GM23338 (cell line): ENCODE data around the gene LANCL3. TPM values are rescaled to one million over a fixed set of nuclear protein-coding genes. Genes with fewer than 3 reads are reported as not detected.

ENCODE experiments used
- ATAC-seq: fragments of 200-7000 bp; cut with Tn5 transposase; 3 replicates; pipeline ENCODE4 v1.9.1; 2020
- DNase-seq: peaks from one replicate; pipeline ENCODE4 v3.0.0-alpha.2; 2015; ENCODE audit warnings: low spot score
- H2AFZ ChIP-seq: fragments of 200-600 bp; sonication (generic); 2 replicates; pipeline ENCODE4 v1.8.0; 2016; ENCODE audit warnings: antibody characterized with exemption, mild to moderate bottlenecking, moderate library complexity
- H3F3A ChIP-seq: fragments of 200-600 bp; sonication (generic); replicated peaks from 2 replicates; pipeline ENCODE4 v1.8.0; 2017; ENCODE audit warnings: antibody characterized with exemption, mixed run types, low read depth
- H3K27ac ChIP-seq: fragments of 200-600 bp; sonication (generic); 2 replicates; pipeline ENCODE4 v1.6.1; 2016; ENCODE audit warnings: low read depth
- H3K27me3 ChIP-seq: fragments of 200-600 bp; sonication (generic); 2 replicates; pipeline ENCODE4 v1.8.0; 2016; ENCODE audit warnings: mild to moderate bottlenecking, mixed run types, moderate library complexity; ENCODE audit not compliant: insufficient read depth
- H3K36me3 ChIP-seq: fragments of 200-600 bp; sonication (generic); 2 replicates; pipeline ENCODE4 v1.8.0; 2016; ENCODE audit warnings: mild to moderate bottlenecking; ENCODE audit not compliant: insufficient read depth
- H3K4me1 ChIP-seq: fragments of 200-600 bp; sonication (generic); 2 replicates; pipeline ENCODE4 v1.8.0; 2016; ENCODE audit warnings: mild to moderate bottlenecking, moderate library complexity; ENCODE audit not compliant: insufficient read depth
- H3K4me2 ChIP-seq: fragments of 200-600 bp; sonication (generic); 2 replicates; pipeline ENCODE4 v1.7.1; 2017; ENCODE audit warnings: mixed run types
- H3K4me3 ChIP-seq: fragments of 200-600 bp; sonication (generic); 2 replicates; pipeline ENCODE4 v1.6.1; 2016; ENCODE audit warnings: mixed run types
- H3K79me2 ChIP-seq: fragments of 200-600 bp; sonication (generic); replicated peaks from 2 replicates; pipeline ENCODE4 v1.8.0; 2017; ENCODE audit warnings: mild to moderate bottlenecking; ENCODE audit not compliant: insufficient read depth
- H3K9me2 ChIP-seq: fragments of 200-600 bp; sonication (generic); 2 replicates; pipeline ENCODE4 v1.8.0; 2017; ENCODE audit not compliant: insufficient read depth
- H4K20me1 ChIP-seq: fragments of 200-600 bp; sonication (generic); replicated peaks from 2 replicates; pipeline ENCODE4 v1.8.0; 2017; ENCODE audit warnings: mild to moderate bottlenecking; ENCODE audit not compliant: insufficient read depth
- H3K27ac Mint-ChIP-seq: 2 replicates; pipeline ENCODE4 v1.8.0; 2020; ENCODE audit warnings: inconsistent platforms, mild to moderate bottlenecking, moderate library complexity, mixed read lengths
- H3K27me3 Mint-ChIP-seq: 3 replicates; pipeline ENCODE4 v1.8.0; 2022; ENCODE audit warnings: low read depth, mild to moderate bottlenecking, moderate library complexity, mixed read lengths, inconsistent platforms; ENCODE audit not compliant: insufficient read depth, poor library complexity
- H3K36me3 Mint-ChIP-seq: 3 replicates; pipeline ENCODE4 v1.8.0; 2021; ENCODE audit warnings: low read depth, mild to moderate bottlenecking, inconsistent platforms, moderate library complexity, mixed read lengths
- H3K4me1 Mint-ChIP-seq: 3 replicates; pipeline ENCODE4 v1.8.0; 2020; ENCODE audit warnings: mild to moderate bottlenecking, inconsistent platforms, mixed read lengths
- H3K4me3 Mint-ChIP-seq: 3 replicates; pipeline ENCODE4 v1.8.0; 2021; ENCODE audit warnings: moderate library complexity, mild to moderate bottlenecking, inconsistent platforms, mixed read lengths
- H3K9me3 Mint-ChIP-seq: 3 replicates; pipeline ENCODE4 v1.8.0; 2020; ENCODE audit warnings: moderate library complexity, mild to moderate bottlenecking, inconsistent platforms, mixed read lengths
- CREB1 ChIP-seq: fragments of 250-450 bp; sonication (Bioruptor Pico); IDR thresholded peaks from 2 replicates; pipeline ENCODE4 v1.5.0; 2020; ENCODE audit warnings: low read depth, mild to moderate bottlenecking, moderate library complexity
- CTCF ChIP-seq, 2 experiments: fragments of 200-600 bp in 1 of 2; sonication (generic) in 1 of 2; conservative IDR thresholded peaks; 2 replicates each; pipeline versions ENCODE4 v1.5.1 to v1.6.1; 2016 to 2017; ENCODE audit warnings: antibody characterized with exemption in 2 of 2, low read depth in 2 of 2, mild to moderate bottlenecking in 2 of 2, moderate library complexity in 1 of 2
- ETS1 ChIP-seq: IDR thresholded peaks from 2 replicates; pipeline ENCODE4 v1.6.1; 2016; ENCODE audit warnings: antibody characterized with exemption
- EZH2 ChIP-seq: fragments of 200-600 bp; sonication (generic); IDR thresholded peaks from one replicate; pipeline ENCODE4 v1.8.0; 2017; ENCODE audit warnings: antibody characterized with exemption, mild to moderate bottlenecking, low read depth; ENCODE audit not compliant: unreplicated experiment
- EZH2phosphoT487 ChIP-seq: fragments of 200-600 bp; sonication (generic); IDR thresholded peaks from one replicate; pipeline ENCODE4 v1.8.1; 2018; ENCODE audit warnings: antibody characterized with exemption; ENCODE audit not compliant: unreplicated experiment
- JUNB ChIP-seq: IDR thresholded peaks from one replicate; pipeline ENCODE4 v1.6.1; 2016; ENCODE audit warnings: antibody characterized with exemption; ENCODE audit not compliant: unreplicated experiment
- NANOG ChIP-seq: IDR thresholded peaks from 2 replicates; pipeline ENCODE4 v1.6.1; 2016; ENCODE audit warnings: antibody characterized with exemption, borderline replicate concordance
- POLR2AphosphoS5 ChIP-seq: IDR thresholded peaks from 2 replicates; pipeline ENCODE4 v1.6.1; 2016; ENCODE audit warnings: antibody characterized with exemption, low read depth
- STAT1 ChIP-seq: IDR thresholded peaks from one replicate; pipeline ENCODE4 v1.6.1; 2016; ENCODE audit warnings: antibody characterized with exemption; ENCODE audit not compliant: unreplicated experiment
- ZNF114 ChIP-seq: fragments of 250-450 bp; sonication (Bioruptor Pico); IDR thresholded peaks from 2 replicates; pipeline ENCODE4 v1.5.0; 2020; ENCODE audit warnings: mild to moderate bottlenecking, moderate library complexity
- ZNF462 ChIP-seq: fragments of 250-450 bp; sonication (Bioruptor Pico); IDR thresholded peaks from 2 replicates; pipeline ENCODE4 v1.5.0; 2020; ENCODE audit warnings: mild to moderate bottlenecking, moderate library complexity
- polyA plus RNA-seq: library from polyadenylated mRNA; unstranded; fragments of >200 nt; fragmentation: Nextera tagmentation; extraction: Ambion mirVana; gene quantifications from 2 replicates; pipeline ENCODE4 v1.2.1, GENCODE V29; 2016
- total RNA-seq: library from RNA; depleted of rRNA; stranded (reverse); fragments of >200 nt; shearing (Covaris generic); gene quantifications from 2 replicates; pipeline ENCODE4 v1.2.3, GENCODE V29; 2014

Gene LANCL3
- total and polyA plus RNA-seq, 2 experiments from 2014 or later, result 0.11 to 1.8 TPM

GRCh38 chrX:37541991-37542390 is 29.5 kb upstream of the LANCL3 start (continued):
- TF ChIP-seq ZNF462 (CRISPR knock-in tag) (no peak), CREB1 (CRISPR knock-in tag) (no peak), STAT1 (no peak)

- no peak for ATAC-seq
- H3K27me3 Mint-ChIP-seq, result no peaks in the 10 kb centered on the region
- no peak overlapping the region for H3K4me3 Mint-ChIP-seq
- no peaks in the 10 kb centered on the region for H3K27me3 ChIP-seq
- H3K27ac ChIP-seq, result no peak overlapping the region
- no peaks in the 10 kb centered on the region for H3K36me3 ChIP-seq
- no peak overlapping the region for H3K4me2 ChIP-seq
- H3K4me1 Mint-ChIP-seq, result no peaks in the 10 kb centered on the region
- no peaks in the 10 kb centered on the region for H4K20me1 ChIP-seq
- no peaks in the 10 kb centered on the region for H3K9me2 ChIP-seq
- no peaks in the 10 kb centered on the region for H3K4me1 ChIP-seq
- no peak for DNase-seq
- H3K36me3 Mint-ChIP-seq, result no peaks in the 10 kb centered on the region
- no peak overlapping the region for H3K4me3 ChIP-seq
- no peak overlapping the region for H3K27ac Mint-ChIP-seq
- H3K79me2 ChIP-seq, result no peaks in the 10 kb centered on the region
- H3K9me3 Mint-ChIP-seq, result 0 out of 3 replicates have a peak, but pooled peaks cover 5% of the 10 kb centered on the region
- no peaks in the 10 kb centered on the region for H3F3A ChIP-seq
- no peak overlapping the region for H2AFZ ChIP-seq
- TF ChIP-seq JUNB, result no peak
- no peak for TF ChIP-seq NANOG
- no peak for TF ChIP-seq ZNF114 (CRISPR knock-in tag)
- TF ChIP-seq EZH2, result no peak
- TF ChIP-seq POLR2AphosphoS5, result no peak
- no peak for TF ChIP-seq CTCF (conservative IDR thresholded peaks at IDR 0.05; ENCODE audit: low read depth in 2 of 2)
- no peak for TF ChIP-seq ETS1
- no peak for TF ChIP-seq EZH2phosphoT487
- TF ChIP-seq CREB1 (CRISPR knock-in tag), result no peak
- no peak for TF ChIP-seq STAT1
Observed at GRCh38 chrX:37542791-37543190, 28.7 kb upstream of the LANCL3 start.
